CD14-positive monocyte (primary cell): ENCODE results near the gene ADAMTS17. TPM values are rescaled to one million over a fixed set of nuclear protein-coding genes. Genes with fewer than 3 reads are reported as not detected.

ENCODE experiments used
- DNase-seq, 3 donors: peaks; one replicate each; pipeline ENCODE4 v3.0.0-alpha.2; 2011 to 2022
- H2AFZ ChIP-seq: 2 replicates; pipeline ENCODE4 v1.6.0; 2012; ENCODE audit warnings: mild to moderate bottlenecking, low read depth, low read length, inconsistent platforms; ENCODE audit not compliant: insufficient read depth, poor library complexity, severe bottlenecking
- H3K27ac ChIP-seq, 2 donors: 1 replicate in 1 of 2; 2 replicates in 1 of 2; pipeline ENCODE4 v1.5.1; 2012 to 2013; ENCODE audit warnings: low read length in 2 of 2, control low read depth in 1 of 2, inconsistent platforms in 1 of 2, low read depth in 1 of 2, mild to moderate bottlenecking in 1 of 2
- H3K27me3 ChIP-seq, 2 donors: one replicate each; pipeline versions ENCODE4 v1.6.0 to v1.6.1; 2011 to 2013; ENCODE audit warnings: low read length in 2 of 2; ENCODE audit not compliant: control insufficient read depth in 2 of 2, insufficient read depth in 2 of 2
- H3K36me3 ChIP-seq, 2 donors: replicated peaks in 1 of 2; 1 replicate in 1 of 2; 2 replicates in 1 of 2; pipeline versions ENCODE4 v1.5.1 to v1.6.1; 2012 to 2013; ENCODE audit warnings: low read length in 2 of 2, control low read depth in 1 of 2, inconsistent platforms in 1 of 2, mild to moderate bottlenecking in 1 of 2; ENCODE audit not compliant: insufficient read depth in 2 of 2, control insufficient read depth in 1 of 2
- H3K4me1 ChIP-seq, 2 donors: 1 replicate in 1 of 2; 2 replicates in 1 of 2; pipeline versions ENCODE4 v1.5.1 to v1.6.1; 2012 to 2013; ENCODE audit warnings: low read length in 2 of 2, control low read depth in 1 of 2, inconsistent platforms in 1 of 2, mild to moderate bottlenecking in 1 of 2, moderate library complexity in 1 of 2; ENCODE audit not compliant: insufficient read depth in 2 of 2, control insufficient read depth in 1 of 2
- H3K4me2 ChIP-seq: replicated peaks from 2 replicates; pipeline ENCODE3; 2012; ENCODE audit warnings: low read length, moderate library complexity, mild to moderate bottlenecking; ENCODE audit not compliant: poor library complexity, severe bottlenecking; ENCODE audit errors: extremely low read depth
- H3K4me3 ChIP-seq, 3 experiments: fragments of 200-600 bp in 1 of 3; sonication (generic) in 1 of 3; replicated peaks in 1 of 3; 1 replicate in 2 of 3; 2 replicates in 1 of 3; pipeline ENCODE4 v1.5.1; 2011 to 2013; ENCODE audit warnings: low read length in 3 of 3, mild to moderate bottlenecking in 3 of 3, control low read depth in 2 of 3, low read depth in 2 of 3, inconsistent platforms in 1 of 3, moderate library complexity in 1 of 3
- H3K79me2 ChIP-seq: 2 replicates; pipeline ENCODE4 v1.6.0; 2012; ENCODE audit warnings: mild to moderate bottlenecking, control low read depth, inconsistent platforms, low read length, moderate library complexity; ENCODE audit not compliant: insufficient read depth
- H3K9ac ChIP-seq: 2 replicates; pipeline ENCODE4 v1.6.0; 2017; ENCODE audit warnings: low read length, mild to moderate bottlenecking; ENCODE audit not compliant: insufficient read depth, poor library complexity, severe bottlenecking
- H3K9me3 ChIP-seq, 2 donors: replicated peaks in 1 of 2; 1 replicate in 1 of 2; 2 replicates in 1 of 2; pipeline versions ENCODE4 v1.5.1 to v1.6.1; 2012 to 2013; ENCODE audit warnings: low read length in 2 of 2, control low read depth in 1 of 2; ENCODE audit not compliant: control insufficient read depth in 1 of 2, insufficient read depth in 1 of 2
- H4K20me1 ChIP-seq: 2 replicates; pipeline ENCODE4 v1.6.0; 2012; ENCODE audit warnings: mild to moderate bottlenecking, low read length, control low read depth, moderate library complexity; ENCODE audit not compliant: insufficient read depth
- H3K27ac Mint-ChIP-seq, 7 donors: one replicate each; pipeline ENCODE4 v1.8.0; 2020; ENCODE audit warnings: mild to moderate bottlenecking in 7 of 7, mixed read lengths in 7 of 7, moderate library complexity in 6 of 7, inconsistent platforms in 2 of 7
- H3K27me3 Mint-ChIP-seq, 3 donors: one replicate each; pipeline ENCODE4 v1.8.0; 2021 to 2022; ENCODE audit warnings: low read depth in 3 of 3, mild to moderate bottlenecking in 3 of 3, mixed read lengths in 3 of 3, moderate library complexity in 3 of 3, inconsistent platforms in 1 of 3
- H3K36me3 Mint-ChIP-seq, 2 donors: one replicate each; pipeline ENCODE4 v1.8.0; 2020; ENCODE audit warnings: mixed read lengths in 2 of 2, inconsistent platforms in 1 of 2, mild to moderate bottlenecking in 1 of 2
- H3K4me1 Mint-ChIP-seq: one replicate; pipeline ENCODE4 v1.8.0; 2020; ENCODE audit warnings: mild to moderate bottlenecking, mixed read lengths
- H3K4me3 Mint-ChIP-seq, 2 donors: one replicate each; pipeline ENCODE4 v1.8.0; 2020; ENCODE audit warnings: mild to moderate bottlenecking in 2 of 2, mixed read lengths in 2 of 2, moderate library complexity in 1 of 2
- H3K9me3 Mint-ChIP-seq, 7 donors: one replicate each; pipeline ENCODE4 v1.8.0; 2020 to 2022; ENCODE audit warnings: mixed read lengths in 7 of 7, mild to moderate bottlenecking in 6 of 7, moderate library complexity in 6 of 7, inconsistent platforms in 2 of 7
- WGBS: methylation state at CpG from one replicate; pipeline ENCODE4 v1.1.5; 2013; ENCODE audit warnings: missing lambda C conversion rate; ENCODE audit not compliant: insufficient coverage; 5-methylcytosine and 5-hydroxymethylcytosine counted together
- intact Hi-C, 2 donors: fragments of 100-400 bp; cut with micrococcal nuclease; formaldehyde crosslinking; loops; one replicate each; pipeline versions ENCODE4 v1.15.0 to v1.15.1; 2023
- polyA plus RNA-seq, 3 donors: library from polyadenylated mRNA; depleted of rRNA in 1 of 3; unstranded in 2 of 3; stranded (reverse) in 1 of 3; fragments of 300-500 nt in 2 of 3; fragments of >200 nt in 1 of 3; fragmentation: Illumina TruSeq in 2 of 3; gene quantifications; 1 replicate in 2 of 3; 2 replicates in 1 of 3; pipeline ENCODE4 v1.2.3, GENCODE V29; 2012 to 2021
- TF ChIP-seq, protein P1 (sequence below): fragments of 200-600 bp; IDR thresholded peaks from one replicate; pipeline ENCODE4 v1.8.0; 2022; ENCODE audit warnings: antibody characterized with exemption, mild to moderate bottlenecking

ADAMTS17 gene
- polyA plus RNA-seq, 3 donors: 0.03 to 0.25 TPM; not detected in 1

DNA sequence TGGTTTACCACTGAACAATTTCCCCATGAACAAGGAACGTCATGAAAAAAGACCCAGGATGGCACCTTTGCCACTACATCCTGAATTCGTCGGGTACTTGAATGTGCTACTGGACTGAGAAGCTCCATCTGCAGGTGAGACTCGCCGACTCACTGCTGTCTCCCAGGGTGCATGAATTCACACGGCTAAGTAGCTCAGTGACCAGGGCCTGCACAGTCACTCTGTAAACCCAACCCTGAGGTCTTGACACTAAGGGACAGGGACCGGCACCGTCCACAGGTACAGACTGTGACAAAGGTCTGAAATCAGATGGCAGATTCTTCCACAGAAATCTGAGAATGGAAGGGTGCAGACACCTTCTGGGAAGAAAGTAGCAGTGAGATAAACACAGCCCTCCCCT, 187.4 kb downstream of the ADAMTS17 start:
- Histone ChIP-seq H3K27ac (no peak overlapping the region), H3K79me2 (no peaks in the 10 kb centered on the region), H3K4me2 (no peak overlapping the region), H3K4me1 (no peaks in the 10 kb centered on the region), H4K20me1 (no peaks in the 10 kb centered on the region), H3K36me3 (no peaks in the 10 kb centered on the region), H3K9ac (no peak overlapping the region), H3K27me3 (no peaks in the 10 kb centered on the region), H2AFZ (no peak overlapping the region), H3K4me3 (no peak overlapping the region), H3K9me3 (peaks cover 6 to 8% of the 10 kb centered on the region in 2 donors)
- Mint-ChIP-seq H3K36me3 (no peaks in the 10 kb centered on the region), H3K4me3 (no peak overlapping the region), H3K27me3 (no peaks in the 10 kb centered on the region), H3K4me1 (no peaks in the 10 kb centered on the region), H3K9me3 (peaks cover 4 to 27% (median 17%) of the 10 kb centered on the region in 7 donors), H3K27ac (no peak overlapping the region)
- 89% methylated on average over 5 of the region's 8 CpGs for WGBS
- TF ChIP-seq, protein P1, sequence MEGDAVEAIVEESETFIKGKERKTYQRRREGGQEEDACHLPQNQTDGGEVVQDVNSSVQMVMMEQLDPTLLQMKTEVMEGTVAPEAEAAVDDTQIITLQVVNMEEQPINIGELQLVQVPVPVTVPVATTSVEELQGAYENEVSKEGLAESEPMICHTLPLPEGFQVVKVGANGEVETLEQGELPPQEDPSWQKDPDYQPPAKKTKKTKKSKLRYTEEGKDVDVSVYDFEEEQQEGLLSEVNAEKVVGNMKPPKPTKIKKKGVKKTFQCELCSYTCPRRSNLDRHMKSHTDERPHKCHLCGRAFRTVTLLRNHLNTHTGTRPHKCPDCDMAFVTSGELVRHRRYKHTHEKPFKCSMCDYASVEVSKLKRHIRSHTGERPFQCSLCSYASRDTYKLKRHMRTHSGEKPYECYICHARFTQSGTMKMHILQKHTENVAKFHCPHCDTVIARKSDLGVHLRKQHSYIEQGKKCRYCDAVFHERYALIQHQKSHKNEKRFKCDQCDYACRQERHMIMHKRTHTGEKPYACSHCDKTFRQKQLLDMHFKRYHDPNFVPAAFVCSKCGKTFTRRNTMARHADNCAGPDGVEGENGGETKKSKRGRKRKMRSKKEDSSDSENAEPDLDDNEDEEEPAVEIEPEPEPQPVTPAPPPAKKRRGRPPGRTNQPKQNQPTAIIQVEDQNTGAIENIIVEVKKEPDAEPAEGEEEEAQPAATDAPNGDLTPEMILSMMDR: no peak
- intact Hi-C loops: no loop called here
- no peak for DNase-seq

DNA sequence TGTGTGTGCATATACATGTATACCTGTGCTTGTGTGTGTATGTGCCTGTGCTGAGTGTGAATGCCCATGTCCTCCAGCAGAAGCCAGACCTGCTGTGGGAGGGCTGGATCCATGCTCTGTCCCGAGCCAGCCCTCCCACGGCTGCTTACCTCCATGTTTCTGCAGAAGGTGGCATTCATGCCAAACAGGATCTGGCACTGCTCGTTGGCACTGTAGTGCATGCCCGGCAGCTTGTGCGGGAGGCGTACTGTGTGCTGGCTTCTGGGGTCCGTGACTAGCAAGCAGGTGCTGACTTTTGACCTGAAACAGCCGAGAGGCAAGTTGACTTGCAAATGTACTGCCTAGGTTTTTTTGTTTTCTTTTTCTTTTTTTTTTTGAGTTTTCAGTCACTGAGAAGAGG, 189.3 kb downstream of the ADAMTS17 start:
- Mint-ChIP-seq H3K9me3 (peaks cover 18 to 40% (median 30%) of the 10 kb centered on the region in 7 donors), H3K27ac (no peak overlapping the region), H3K36me3 (no peaks in the 10 kb centered on the region), H3K4me1 (no peaks in the 10 kb centered on the region), H3K27me3 (peaks cover 0 to 3% (median 0%) of the 10 kb centered on the region in 3 donors), H3K4me3 (no peak overlapping the region)
- intact Hi-C loops: no loop called here
- no peak overlapping the region for H3K4me3 ChIP-seq
- no peak overlapping the region for H3K4me2 ChIP-seq
- no peaks in the 10 kb centered on the region for H4K20me1 ChIP-seq
- H3K36me3 ChIP-seq: no peaks in the 10 kb centered on the region
- no peak overlapping the region for H2AFZ ChIP-seq
- TF ChIP-seq, protein P1: no peak
- WGBS: 90% methylated on average over 8 of the region's 8 CpGs
- no peaks in the 10 kb centered on the region for H3K79me2 ChIP-seq
- no peak overlapping the region for H3K9ac ChIP-seq
- no peak for DNase-seq
- H3K9me3 ChIP-seq: peaks cover 19 to 25% of the 10 kb centered on the region in 2 donors
- no peaks in the 10 kb centered on the region for H3K4me1 ChIP-seq
- H3K27me3 ChIP-seq: no peaks in the 10 kb centered on the region
- H3K27ac ChIP-seq: no peak overlapping the region
